SKM-1 (cell line): ENCODE measurements around the gene PURA.
"Not testable (repeated sequence)": the region's sequence is repeated elsewhere in the genome, so short reads cannot be mapped to it uniquely, and the experiment has no call there.

Experiments used
- DNase-seq: peaks from one replicate; lab custom pipeline; 2025; ENCODE audit not compliant: unreplicated experiment; lab: John Stamatoyannopoulos, UW

Gene PURA

DNA sequence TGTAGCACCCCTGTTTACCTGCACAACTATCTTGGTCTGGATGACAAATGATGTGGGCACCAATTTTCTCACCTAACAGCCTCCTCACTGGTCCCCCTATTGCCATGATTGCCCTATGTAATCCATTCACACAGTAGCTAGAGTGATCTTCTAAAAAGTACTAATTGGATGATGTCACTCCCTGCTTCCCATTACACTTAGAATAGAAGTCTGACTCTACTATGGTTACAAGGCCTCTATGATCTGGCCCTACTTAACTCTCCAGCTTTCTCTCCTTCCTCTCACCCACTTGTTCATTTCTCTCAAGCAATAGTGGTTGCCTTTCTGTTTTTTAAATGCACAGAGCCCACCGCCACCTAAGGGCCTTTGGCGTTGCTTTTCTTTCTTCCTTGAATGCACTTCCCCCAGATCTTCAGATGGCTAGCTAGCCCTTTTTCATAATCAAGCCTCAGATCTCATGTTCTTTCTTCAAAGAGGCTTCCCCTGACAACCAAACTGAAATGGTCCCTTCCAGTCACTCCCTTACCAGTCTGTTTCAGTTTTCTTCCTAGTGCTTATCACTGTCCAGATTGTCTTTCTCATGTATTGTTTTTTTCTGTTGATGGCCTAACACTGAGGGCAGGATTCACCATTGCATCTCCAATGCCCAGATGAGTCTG, 20.5 kb downstream of the PURA start:
- DNase-seq: no peak

DNA sequence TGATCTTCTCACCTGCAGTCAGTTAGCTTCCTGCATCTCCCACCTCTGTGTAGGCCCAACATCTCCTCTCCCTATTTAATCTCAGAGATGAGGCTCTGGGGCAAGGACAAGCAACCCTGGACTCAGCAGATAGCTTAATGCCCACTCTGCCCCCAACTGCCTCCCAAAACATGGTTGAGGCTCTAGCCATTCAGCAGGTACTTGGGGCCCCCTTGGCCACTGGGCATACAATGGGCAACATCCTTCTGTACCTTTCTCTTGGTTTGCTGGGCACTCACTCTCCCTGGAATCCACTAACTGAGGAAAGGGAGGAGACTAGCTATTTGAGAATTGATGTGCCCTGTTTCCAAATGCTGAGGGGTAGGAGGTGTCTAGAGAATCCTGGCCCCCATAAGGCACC, 21.2 kb downstream of the PURA start:
- DNase-seq: no peak

DNA sequence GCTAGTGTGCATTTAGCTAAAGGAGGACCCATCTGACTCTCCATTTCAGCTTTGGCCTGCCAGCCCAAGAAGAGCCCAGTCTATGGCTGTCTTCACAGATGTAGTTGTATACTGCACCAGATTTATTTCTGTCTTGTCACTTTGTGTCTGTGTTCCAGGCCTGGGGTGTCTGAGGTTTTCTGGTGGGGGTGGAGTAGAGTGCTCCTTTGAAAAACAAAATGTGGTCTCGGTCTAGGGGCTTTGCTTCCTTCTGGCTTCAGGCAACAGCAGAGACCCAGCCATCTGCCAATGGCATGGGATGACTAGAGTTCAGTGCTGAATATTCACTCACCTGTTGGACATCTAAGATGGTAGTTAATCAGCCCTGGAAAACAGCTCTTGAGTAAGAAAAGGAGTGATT, 22.7 kb downstream of the PURA start:
- DNase-seq: no peak

DNA sequence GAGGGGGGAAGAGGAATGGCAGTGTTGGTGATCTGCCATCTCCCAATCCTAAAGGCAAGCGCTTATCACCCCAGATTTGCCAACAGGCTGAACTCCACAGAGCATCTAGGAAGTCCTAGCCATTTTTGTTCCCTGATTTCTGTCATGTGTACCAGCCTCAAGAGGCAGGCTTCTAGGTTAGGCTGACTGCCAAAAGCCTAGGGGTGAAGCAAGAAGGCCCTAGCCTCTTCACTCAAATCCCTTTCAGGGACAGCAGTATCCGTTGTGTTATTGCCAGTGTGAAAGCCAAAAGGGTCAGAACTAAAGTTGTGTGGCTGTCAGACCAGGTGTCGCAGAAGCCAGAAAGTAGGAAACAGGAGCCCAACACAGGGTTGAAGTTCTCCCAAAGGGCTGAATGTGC, 26.5 kb downstream of the PURA start:
- no peak for DNase-seq

DNA sequence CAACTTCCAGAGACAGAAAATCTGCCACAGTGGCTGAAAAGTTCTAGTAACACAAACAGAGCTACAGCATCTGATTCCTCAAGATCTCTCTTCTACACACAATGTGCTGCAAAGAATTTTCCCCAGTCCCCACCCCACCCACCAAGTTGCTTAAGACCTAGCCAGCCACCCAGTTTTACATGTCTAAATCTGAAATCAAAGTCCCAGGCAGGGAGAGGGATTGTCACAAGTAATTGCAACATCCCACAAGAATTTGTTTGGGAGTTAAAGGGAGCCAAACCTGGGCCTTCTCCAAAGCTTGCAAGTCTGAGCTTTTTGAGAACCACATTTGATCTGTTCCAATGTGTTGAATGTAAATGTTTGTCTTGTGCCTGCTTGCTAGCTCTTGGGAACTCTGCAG, 27.3 kb downstream of the PURA start:
- DNase-seq: no peak

DNA sequence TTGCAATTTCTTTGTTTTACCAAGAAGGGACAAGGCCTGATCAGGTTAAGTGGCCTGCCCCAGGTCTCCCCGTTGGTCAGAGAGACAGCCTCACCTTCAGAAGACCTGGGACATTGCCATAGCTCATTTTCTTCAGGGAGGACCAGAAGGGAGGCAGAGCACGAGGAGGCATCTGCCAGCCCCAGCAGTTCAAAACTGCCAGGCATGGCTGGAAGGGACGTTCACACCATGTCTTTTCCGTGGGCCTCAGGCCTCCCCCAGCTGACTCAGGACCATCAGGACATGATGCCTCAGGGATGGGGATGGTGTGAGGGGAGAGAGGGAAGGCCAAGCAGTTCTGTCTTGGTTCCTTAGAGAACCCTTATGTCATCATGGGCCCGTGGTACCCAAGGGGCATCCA, 28.3 kb downstream of the PURA start:
- DNase-seq: no peak

DNA sequence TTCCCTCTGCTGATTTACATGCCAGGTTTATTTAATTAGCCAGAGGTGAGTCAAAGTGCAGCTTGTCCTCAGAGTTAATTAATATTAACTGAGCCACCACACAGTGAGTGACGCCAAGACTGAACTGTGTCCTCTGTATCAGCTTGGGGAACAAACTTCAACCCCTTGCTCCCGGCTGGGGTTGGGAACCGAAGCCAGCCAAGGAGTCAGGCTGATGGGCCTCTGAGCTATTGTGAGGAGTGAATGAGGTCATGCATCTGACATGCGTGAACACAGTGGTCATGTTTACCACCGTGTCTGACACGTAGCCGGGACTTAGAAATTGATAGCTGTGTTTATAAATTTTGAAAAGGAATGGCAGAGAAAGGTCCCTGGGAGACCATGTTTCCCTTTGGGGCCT, 28.9 kb downstream of the PURA start:
- DNase-seq: no peak

DNA sequence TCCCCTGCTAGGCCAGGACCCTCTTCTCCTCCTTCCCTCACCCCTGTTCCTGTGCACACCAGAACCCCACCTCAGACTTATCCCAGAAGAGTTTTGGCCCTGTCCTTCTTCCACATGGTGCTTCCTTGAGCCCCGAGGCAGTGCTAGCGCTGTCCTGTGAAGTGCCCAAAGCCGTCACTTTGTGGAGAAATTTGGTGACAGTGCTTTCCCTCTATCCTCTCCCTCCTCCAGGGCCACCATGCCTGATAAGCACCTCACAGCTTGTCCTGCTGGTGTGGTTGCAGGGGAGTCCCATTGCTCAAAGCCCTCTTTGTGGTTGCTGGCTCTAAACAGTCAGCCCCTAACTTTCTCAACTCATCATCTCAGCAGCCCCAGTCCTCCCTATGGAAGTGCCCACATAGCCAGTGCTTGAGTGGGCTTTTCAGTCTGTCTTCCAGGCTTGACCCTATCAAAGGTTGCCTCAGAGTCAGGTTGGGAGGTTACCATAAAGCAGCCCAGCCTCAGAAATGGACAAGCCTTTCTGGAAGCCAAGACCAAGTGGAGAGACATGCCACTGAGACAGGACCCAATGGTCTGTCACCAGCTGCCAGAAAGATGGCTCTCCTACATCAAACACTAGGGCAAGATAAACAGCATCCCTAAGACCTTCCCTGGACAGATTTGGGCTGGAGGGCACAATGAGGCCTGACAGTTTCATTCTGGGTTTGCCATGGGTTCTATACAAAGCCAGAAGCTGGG, 29.8 kb downstream of the PURA start:
- no peak for DNase-seq

DNA sequence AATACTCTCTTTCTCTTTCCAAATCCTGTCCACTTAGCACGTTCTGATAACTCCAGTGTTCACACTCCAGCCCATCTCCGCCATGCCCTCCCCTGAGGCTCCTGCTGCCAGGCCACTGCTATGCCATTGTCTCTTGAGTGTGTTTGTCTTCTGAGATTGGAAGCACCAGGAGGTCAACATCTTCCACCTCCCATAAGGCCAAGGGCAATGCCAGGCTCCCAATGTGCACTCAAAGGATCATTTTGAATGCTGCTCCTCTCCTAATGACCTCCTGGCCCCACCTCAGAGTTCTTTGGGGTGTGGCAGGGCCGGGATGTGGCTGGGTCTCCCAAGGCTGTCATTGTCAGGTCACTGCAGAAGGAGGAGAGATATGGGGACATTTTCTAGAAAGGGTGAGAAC, 31.3 kb downstream of the PURA start:
- DNase-seq: no peak

DNA sequence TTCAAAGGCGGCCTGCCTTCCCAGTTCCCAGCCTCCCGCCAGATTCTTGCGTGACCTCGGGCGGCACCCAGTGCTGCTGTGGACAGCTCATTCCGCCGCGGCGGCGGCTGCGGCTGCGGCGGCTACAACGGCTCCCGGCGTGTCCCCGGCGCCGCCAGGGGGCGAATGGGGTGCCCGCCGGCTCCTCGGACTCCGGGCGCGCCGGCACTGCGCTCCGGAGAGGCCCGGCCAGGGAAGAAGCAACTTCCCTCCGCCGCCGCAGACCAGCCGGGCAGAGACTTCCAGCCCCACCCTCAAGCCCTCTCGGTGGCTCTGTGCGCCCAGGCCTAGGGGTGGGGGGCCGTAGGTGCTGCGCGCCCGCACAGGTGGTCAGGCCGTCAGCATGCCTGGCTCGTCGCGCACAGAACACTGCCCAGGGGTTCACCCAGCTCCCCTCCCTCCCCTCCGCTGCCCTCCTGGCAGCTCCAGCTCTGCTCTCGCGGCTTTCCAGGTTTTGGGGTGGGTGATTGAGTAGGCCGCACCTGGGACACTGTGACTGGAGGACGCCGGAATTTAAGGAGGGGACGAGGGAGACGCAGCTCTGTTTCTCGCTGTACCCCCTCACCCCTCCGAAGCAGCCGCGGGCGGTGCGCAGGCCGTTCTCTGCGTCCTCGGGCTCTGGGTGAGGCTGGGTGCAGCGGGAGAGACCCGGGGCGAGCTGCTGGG, 32.1 kb downstream of the PURA start:
- peak; percentile 48 for DNase-seq

DNA sequence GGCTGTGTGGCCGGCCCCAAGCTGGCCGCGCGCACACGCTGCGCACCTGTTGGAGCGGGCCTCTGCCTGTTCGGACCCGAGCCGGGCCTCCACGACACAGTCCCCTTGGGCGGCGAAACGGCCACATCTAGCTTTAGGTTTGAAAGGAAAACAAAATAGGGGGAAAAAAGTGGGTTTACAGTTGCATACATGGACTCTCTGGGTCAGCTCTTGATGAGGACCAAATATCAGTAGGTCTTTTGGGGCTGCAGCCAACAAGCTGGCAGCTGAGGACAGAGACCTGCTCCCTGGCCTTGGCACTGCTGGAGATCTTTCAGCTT, 32.6 kb downstream of the PURA start:
- DNase-seq: no peak

DNA sequence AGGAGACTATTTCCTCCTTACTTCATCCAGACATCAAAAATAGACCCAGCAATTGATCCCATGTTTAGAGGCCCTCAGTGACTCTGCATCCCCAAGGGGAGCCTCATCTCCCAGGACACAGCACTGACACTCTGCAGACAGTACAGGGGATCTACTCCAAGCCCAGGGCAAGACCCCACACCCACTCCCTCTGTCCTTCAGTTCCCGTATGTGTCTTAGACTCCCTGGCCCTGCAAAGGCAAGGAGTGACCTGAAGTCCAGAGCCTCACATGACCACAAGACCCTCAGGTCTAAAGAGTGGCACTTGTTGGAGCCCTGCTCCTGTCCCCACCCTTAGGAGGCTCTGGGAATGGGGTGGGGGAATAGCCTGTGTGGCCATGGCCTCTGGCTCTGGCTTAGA, 33.6 kb downstream of the PURA start:
- no peak for DNase-seq

DNA sequence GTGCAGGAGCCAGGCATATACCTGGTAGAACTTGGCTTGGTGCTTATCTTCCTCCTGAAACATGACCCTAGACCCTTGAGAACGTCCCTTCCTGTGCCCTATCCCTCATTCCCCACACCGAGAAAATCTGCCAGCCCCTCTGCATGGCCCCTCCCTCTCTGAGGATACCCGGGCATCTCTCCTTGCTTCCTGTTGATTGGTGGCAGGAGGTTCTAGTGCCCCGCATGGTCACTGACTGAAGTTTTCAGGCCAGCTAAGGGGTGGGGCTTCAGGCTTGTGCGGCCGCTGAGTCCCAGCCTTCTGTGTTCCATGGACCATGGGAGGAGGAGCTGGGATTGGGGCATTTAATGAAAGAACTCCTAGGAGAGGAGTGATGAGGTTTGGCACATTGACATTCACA, 34.6 kb downstream of the PURA start:
- DNase-seq: no peak

DNA sequence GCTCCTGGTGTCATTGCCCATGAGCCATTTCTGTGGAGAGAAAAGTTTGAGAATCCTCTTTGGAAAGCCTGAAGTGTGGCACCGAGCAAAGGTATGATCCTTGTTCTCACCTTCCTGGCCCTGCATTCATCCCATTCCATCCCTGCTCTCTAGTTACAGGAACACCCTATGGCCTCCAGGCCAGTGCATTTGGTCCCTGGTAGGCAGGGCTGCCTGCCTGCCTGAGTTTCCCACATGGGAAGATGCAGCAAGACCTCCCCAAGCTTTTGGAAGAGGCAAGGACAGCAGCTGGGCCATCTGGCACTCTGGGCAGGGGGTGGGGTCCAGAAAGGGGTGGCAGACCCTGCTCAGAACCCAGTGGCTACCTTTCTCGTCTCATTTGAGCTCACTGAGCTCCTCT, 36.3 kb downstream of the PURA start:
- no peak for DNase-seq

DNA sequence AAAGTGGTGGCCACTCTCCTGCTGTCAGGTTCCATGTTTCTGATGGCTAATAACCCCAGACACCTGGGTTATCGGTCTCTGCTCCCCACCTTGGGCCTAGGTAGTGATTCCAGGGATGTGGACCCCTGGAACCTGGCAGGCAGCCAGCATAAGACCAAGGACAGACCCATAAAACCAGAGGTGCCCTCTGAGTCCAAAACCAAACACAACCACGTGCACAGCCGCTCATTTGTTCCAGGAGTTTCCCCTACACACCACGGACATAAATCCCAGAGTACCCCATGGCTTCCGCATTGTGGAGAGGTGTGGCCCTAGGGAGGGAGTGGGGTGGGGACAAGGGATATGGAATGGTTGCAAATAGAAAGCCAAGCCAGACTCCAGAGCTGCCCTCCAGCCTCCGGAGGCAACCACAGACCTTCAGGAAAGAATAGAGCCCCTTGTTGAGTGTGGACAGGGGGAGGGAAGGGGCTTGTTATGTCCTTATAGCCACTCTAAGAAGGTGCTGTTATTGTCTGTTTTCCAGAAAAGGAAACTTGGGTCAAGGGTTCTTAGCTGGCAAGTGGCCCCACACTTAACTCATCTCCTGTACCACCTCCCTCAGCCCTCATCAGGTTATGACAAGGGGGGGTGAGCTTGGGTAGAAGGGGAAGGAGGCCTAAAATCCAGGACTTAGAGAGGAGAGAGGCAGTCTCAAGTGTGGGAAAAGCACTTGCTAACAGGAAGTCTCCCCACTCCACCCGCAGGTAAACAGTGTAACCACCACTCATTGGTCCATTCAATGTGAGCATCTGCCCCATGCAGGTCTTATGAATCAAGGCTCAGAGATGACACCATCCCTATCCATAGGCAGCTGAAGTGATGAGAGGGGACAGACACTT, 37.5 kb downstream of the PURA start:
- no peak for DNase-seq

DNA sequence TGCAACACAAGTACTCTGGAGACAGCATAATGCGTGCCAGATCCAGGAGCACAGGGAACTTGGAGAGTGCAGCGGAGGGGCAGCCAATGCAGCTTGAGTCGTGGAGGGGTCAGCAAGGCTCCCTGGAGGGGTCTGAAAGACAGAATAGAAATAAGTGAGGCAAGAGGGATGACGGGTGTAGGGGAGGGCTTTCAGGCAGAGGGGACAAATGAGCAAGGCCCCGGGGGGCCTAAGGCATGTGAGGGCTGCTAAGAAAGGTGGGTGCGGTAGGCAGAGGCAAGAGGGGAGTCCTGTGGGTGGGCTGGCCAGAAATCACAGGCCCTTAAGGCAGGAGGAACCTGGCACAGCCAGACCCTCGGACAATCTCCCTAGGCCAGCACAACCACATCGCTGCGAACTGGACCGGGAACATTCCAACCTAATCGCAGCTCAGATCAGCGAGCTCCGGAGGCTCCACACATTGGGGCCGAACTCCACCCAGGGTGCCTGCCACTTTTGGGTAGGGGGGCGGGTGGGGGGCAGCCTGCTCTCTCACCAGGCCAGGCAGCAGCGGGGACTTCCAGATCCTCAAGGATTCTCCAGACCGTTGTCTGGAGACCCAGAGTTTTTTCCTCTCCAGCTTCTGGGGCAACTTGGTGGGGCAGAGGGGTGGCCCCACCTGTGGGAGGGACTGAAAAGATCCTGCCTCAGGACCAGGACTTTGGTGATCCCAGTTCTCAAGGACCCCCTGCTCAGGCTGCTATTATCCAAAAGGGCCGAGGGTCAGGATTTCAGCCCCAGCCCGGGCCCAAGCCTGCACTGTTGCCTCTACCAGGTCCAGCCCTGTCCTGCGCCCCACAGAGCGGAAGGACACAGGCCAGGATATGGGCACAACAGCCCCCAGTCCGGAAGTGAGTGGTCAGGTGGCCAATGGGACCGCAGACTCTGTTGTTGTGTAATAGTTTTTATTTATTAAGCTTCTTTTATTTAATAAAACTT, 38.4 kb downstream of the PURA start:
- DNase-seq: no peak

DNA sequence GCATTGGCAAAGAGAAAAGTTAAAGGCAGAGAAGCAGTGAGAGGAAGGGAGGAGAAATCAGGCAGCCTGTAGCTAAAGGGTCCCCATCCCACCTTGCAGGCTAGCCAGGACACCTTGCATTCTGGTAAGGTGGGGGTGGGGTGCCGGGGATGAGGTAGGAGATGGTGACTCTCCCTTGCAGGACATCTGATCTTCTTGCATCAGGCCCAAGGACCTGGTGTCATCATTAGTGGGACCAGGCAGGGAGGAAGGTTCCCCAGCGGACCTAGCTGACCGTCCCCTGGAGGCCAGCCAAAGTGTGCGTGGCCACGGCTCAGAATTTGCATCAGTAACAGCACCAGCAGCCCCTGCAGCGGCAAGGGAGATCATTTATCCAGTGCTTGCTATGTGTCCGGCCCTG, 39.3 kb downstream of the PURA start:
- no peak for DNase-seq

DNA sequence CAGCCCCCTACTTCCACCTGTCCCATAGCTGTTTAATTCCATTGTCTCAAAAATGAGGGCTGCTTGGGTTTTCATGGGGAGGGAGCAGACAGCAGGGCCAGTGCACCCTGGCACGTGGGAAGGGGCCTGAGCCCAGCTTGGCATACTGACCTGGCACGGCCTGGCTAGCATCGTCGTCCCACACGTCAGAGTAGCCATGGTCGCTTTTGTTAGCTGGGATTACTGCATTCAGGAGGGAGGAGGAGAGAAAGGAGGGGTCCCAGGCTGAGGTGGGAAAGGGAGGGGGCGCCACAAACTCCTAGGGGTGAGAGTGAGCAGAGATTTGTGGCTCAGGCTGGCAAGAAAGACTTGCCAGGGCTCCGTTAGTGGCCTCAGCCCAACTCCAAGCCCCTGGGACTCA, 40.0 kb downstream of the PURA start:
- no peak for DNase-seq

DNA sequence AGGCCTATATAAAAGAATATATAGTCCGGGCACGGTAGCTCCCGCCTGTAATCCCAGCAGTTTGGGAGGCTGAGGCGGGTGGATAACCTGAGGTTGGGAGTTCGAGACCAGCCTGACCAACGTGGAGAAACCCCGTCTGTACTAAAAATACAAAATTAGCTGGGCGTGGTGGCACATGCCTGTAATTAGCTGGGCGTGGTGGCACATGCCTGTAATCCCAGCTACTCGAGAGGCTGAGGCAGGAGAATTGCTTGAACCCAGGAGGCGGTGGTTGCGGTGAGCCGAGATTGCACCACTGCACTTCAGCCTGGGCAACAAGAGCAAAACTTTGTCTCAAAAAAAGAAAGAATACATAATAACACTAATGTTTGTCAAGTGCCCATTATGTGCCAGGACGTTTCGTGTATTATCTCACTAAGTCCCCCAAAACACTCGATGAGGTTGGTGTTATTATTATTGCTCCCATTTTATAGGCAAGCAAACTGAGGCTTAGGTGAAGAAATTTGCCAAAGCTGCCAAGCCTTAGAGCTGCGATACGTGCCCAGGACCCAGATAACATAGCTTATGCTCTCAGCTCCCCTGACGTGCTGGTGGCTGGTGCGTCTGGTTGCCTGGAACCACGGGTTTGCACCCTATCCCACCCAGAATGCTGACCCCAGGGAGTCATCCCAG, 40.9 kb downstream of the PURA start:
- not testable (repeated sequence) for DNase-seq
